GM21515 (cell line): ENCODE measurements around the gene RPS6KB2.
A peak's percentile ranks its signal among the peaks of the same experiment; 100 is the strongest.

Source experiments
- ATAC-seq: cut with Tn5 transposase; IDR thresholded peaks from one replicate; pipeline ENCODE4 v1.9.1; 2021; ENCODE audit not compliant: unreplicated experiment

RPS6KB2 gene

GRCh38 chr11:67410369-67410831 is 17.9 kb upstream of the RPS6KB2 start:
- ATAC-seq, result no peak

GRCh38 chr11:67410984-67411784 is 17.1 kb upstream of the RPS6KB2 start:
- no peak for ATAC-seq

GRCh38 chr11:67411785-67412152 is 16.5 kb upstream of the RPS6KB2 start:
- no peak for ATAC-seq

GRCh38 chr11:67412495-67413179 is 15.7 kb upstream of the RPS6KB2 start:
- ATAC-seq, result no peak

- ATAC-seq, result no peak
These were observed 14.9 kb upstream of the RPS6KB2 start for GRCh38 chr11:67413266-67413849.

- ATAC-seq, result no peak
These were observed 12.6 kb upstream of the RPS6KB2 start, which contains the start of gene CARNS1 for GRCh38 chr11:67415501-67416304. Gene CARNS1, plus strand, starts transcription at chr11:67415678. Its CDS starts 522 bp downstream, at chr11:67416200.

- ATAC-seq, result no peak
These were observed 11.6 kb upstream of the RPS6KB2 start for GRCh38 chr11:67416416-67417335.

- ATAC-seq, result no peak
These were observed 10.9 kb upstream of the RPS6KB2 start for GRCh38 chr11:67417425-67417824.

GRCh38 chr11:67418476-67419281 is 9.6 kb upstream of the RPS6KB2 start:
- ATAC-seq, result no peak

- ATAC-seq, result no peak
These were observed 8.8 kb upstream of the RPS6KB2 start for GRCh38 chr11:67419325-67420049.

- ATAC-seq, result no peak
These were observed 8.1 kb upstream of the RPS6KB2 start for GRCh38 chr11:67420147-67420645.

GRCh38 chr11:67420646-67421429 is 7.5 kb upstream of the RPS6KB2 start:
- ATAC-seq, result peak; percentile 80

- ATAC-seq, result no peak
These were observed 6.8 kb upstream of the RPS6KB2 start for GRCh38 chr11:67421430-67422031.

- ATAC-seq, result no peak
These were observed 5.4 kb upstream of the RPS6KB2 start for GRCh38 chr11:67422891-67423290.

GRCh38 chr11:67423466-67423865 is 4.8 kb upstream of the RPS6KB2 start:
- ATAC-seq, result no peak

GRCh38 chr11:67423891-67424613 is 4.2 kb upstream of the RPS6KB2 start:
- no peak for ATAC-seq
